ENCODE measurements around the gene SPAG17.

DNA sequence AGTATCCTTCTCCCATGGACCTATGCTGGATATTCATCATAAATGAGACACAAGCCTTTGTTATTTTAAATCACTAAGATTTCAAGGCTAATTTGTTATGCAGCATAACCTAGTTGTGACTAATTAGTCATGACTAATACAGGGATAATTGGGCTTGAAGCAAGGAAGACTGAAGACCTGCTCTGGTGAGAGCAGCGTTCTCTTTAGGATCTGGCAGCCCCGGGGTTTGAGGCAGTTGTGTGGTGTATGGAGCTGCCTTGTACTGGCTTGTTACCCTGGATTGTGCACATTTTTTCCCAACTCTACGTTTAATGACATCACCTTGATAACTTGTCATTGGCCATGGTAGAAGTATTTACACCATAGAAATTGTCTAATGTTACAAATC, 25.7 kb upstream of the SPAG17 start:
- TF ChIP-seq, protein P1, sequence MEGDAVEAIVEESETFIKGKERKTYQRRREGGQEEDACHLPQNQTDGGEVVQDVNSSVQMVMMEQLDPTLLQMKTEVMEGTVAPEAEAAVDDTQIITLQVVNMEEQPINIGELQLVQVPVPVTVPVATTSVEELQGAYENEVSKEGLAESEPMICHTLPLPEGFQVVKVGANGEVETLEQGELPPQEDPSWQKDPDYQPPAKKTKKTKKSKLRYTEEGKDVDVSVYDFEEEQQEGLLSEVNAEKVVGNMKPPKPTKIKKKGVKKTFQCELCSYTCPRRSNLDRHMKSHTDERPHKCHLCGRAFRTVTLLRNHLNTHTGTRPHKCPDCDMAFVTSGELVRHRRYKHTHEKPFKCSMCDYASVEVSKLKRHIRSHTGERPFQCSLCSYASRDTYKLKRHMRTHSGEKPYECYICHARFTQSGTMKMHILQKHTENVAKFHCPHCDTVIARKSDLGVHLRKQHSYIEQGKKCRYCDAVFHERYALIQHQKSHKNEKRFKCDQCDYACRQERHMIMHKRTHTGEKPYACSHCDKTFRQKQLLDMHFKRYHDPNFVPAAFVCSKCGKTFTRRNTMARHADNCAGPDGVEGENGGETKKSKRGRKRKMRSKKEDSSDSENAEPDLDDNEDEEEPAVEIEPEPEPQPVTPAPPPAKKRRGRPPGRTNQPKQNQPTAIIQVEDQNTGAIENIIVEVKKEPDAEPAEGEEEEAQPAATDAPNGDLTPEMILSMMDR (IDR thresholded peaks at IDR 0.05; ENCODE audit: insufficient read depth, low read length, poor library complexity, severe bottlenecking) = no peak
- TF ChIP-seq EZH2phosphoT487 (conservative IDR thresholded peaks at IDR 0.05; ENCODE audit: low read length) = no peak
